ENCODE data around the gene ING5.

ING5 gene

DNA sequence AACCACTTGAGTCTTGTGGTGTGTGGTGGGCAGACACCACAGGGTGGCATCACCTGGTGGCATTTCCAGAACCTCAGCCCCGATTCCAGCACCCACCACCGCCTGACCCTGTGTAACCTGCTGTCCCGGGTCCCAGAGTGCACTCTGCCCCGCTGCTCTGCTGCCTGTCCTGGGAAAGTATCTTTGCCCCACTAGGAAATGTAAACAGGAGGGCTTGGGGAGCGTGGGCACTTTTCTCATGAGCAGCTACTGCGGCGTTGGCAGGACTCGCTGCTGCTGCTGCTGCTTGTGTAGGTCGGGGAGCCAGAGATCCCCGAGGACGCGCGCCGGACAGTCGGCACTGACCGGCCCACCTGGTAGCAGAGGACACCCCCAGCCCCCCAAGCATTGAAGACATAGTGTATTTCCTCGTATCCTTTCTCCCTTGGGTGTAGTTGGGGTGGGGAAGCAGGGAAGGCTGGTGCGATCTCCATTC, 28.6 kb upstream of the ING5 start:
- DNase-seq = no peak

DNA sequence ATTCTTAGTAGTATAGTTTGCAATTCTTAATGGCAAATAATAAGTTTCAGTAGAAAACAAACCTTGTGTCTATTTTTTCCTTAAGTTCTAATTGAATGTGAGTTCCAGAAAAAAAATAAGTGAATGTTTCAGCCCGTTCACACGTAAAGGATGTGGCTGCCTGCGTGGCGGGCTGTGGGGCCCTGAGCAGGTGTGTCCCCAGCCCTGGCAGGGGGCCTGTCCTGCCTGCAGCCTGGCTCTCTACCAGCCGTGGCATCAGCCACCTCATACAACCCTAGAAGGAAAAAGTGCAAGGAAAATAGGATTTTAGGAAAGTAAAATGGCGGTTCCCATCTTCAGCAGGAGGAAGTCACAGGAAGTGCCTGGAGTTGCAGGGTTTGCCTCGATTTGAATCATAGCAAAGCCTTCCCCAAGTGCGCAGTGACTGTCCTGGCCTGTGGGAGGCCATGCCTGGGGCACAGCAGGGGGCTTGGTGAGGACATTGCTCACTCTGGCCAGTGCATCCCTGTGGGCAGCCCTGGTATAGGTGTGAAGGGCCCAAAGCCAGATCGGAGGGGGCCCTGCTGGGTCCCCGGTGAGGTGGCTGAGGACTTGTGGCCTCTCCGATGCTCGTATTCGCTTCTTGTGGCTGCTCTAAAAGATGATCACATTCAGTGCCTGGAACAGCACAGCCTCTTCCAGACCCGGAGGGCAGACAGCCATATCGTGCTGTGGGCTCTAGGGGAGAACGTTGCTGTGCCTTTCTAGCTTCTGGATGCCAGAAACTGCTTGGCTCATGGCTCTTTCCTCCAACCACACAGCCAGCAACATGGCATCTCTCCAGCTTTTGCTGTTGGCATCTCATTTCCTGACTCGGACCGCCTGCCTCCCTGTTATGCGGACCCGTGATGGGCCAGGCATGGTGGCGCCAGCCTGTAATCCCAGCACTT, 27.8 kb upstream of the ING5 start:
- DNase-seq = no peak

DNA sequence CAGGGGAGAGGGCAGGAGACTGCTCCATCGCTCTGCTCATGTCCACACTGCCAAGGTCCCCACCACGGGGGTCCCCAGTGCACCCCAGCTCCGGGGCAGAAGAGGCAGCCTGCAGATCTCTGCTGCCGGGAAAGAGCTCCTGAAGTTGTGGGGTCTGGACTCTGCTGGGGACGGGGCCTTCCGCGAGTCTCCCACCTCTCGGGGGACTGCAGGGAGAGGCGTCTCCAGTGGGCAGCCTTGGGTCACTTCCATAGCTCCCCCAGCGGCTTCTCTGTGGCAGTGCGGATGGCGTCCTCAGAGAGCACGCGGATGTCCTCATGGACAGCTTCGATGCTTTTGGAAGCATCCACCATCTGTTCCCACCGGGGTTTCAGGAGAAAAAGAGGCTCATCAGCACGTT, 26.0 kb upstream of the ING5 start:
- DNase-seq = no peak

DNA sequence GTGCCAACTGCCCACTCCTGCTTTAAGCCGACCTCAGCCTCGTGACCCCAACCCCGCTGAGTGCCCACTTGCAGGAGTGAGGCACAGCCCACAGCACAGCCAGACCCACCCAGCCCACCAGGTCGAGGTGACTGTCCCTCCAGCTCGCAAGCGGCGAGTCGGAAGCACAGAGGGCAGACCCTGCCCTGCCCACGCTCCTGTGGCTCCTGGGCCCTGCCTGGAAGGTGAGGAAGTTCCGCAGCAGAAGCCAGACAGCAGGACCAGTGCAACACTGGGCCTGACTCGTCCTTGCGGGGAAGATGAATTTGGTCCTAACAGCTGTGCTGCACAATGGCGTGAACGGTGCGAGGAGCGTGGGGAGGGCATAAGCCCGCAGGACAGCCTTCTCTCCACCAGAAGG, 25.2 kb upstream of the ING5 start:
- DNase-seq = no peak

DNA sequence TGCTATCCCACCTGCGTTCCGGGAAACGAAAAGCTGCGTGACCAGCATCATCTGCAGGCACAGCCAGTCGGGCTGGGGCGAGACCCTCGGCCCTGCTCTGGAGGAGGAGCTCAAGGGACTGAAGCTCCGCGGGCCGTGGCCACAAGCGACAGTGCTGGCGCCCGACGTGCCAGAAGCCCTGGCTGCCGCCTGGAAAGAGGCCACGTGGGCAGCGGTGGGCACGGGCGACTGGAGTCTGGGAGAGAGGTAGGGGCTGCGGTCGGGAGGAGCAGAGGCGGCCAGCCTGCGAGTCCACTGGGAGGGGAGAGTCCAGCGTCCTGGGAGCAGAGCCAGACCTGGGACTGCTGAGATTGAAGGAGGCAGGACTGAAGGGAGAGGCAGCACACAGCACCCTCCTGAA, 24.4 kb upstream of the ING5 start:
- DNase-seq = no peak

DNA sequence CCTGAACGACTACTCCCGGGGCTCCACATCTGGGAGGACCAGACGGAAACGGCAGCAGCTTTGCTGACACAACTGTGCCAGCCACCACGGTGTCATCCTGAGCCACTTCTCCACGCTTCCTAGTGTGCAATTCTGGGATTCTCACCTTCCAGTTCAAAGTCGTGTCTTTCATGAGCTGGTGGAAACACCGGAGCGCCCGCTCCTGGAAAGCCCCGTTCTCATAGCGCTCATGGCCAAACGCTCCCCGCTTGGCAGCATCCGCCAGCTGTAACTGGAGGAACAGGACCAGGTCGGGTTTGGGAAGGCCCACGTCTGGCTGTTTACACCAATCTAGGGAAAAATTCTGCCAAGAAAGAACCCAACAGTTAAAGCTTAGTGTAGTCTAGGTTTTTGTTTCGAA, 23.5 kb upstream of the ING5 start:
- DNase-seq = no peak

DNA sequence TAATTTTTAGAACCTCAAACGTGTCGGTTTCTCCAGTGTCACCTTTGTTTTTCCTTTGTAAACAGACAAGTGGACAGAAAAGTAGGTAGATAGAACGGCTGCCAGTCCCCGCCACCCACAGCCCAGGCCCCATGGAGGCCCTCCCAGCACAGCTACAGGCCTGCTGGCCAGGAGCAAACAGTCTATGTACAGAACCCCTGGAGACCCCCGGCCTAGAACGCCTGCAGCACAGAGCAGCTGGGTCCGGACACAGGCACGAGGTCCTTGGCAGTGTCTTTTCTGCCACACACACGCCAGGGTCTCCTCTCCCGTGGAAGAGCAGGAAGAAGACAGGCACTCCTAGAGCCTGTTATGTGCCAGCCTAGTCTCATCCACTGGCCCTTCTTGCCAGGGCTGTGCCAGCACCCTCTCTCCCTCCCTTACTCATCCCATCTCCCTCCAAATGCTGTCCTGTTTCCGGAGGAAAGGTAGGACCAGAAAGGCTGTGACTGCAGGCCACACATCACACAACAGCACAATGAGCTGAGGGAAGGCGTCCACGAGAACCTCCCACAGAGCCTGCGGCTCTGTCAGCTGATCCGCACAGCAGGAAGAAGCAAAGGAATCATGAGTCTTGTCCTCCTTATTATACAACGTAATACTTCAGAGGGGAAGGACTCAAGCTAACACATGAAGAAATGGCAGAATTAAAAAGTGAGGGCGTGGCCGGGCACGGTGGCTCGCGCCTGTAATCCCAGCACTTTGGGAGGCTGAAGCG, 22.9 kb upstream of the ING5 start:
- DNase-seq = no peak

DNA sequence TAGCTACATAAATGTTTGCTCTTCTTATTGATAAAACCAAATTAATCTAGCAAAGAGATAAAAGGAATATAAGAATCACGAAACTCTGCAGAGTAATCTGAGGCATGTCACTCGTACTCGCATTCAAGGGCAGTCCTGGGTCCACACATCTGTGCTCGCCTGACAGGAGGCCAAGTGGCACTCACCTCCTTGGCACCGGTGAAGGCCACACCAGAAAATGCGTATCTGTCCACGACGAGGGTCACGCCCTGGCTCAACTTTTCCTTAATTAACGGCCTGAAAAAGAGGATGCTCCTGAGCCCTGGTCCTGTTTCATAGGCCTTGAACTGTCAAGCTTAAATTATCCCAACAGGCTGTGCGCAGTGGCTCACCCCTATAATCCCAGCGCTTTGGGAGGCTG, 21.8 kb upstream of the ING5 start:
- DNase-seq = no peak

DNA sequence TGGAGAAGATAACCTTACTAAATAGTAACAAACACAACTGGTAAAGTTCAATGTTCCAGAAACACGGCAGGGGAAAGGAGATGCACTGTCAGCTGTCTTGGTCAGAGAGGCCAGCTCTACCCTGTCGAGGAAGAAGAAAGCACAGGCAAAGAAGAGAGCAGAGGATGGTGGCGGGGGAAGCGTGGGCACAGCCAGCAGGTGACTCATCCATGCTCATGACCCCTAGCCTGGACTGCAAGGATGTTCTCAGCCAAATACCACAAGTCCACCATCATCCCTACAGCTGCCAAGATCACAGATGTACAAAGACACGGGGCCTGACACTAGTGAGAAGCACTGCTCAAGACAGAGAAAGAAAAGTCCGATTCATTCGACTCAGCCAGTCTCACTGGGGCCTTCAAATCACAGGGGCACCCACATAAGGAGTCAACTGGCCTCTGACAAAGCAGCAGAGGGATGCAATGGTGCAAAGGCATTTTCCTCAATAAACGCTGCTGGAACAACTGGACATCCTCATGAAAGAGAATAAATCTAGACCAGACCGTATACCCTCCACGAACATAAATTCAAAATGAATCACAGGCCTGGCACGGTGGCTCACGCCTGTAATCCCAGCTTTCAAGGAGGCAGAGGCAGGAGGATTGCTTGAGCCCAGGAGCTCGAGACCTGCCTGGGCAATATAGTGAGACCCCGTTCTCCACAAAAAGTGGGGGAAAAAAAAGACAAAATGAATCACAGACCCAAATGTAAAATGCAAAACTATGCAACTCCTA, 20.8 kb upstream of the ING5 start:
- DNase-seq = no peak

DNA sequence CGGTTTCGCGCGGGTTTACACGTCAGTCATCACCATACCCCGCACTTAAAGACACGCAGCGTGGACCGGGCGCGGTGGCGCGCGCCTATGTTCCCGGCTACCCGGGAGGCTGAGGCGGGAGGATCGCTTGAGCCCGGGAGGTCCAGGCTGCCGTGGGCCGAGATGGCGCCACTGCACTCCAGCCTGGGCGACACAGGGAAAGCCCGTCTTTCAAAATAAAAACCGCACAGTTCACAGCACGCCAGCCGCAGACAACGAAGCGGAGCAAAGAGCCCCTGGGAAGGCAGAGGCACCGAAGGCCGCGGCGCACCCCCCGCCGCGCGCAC, 15.6 kb upstream of the ING5 start:
- no peak for DNase-seq

DNA sequence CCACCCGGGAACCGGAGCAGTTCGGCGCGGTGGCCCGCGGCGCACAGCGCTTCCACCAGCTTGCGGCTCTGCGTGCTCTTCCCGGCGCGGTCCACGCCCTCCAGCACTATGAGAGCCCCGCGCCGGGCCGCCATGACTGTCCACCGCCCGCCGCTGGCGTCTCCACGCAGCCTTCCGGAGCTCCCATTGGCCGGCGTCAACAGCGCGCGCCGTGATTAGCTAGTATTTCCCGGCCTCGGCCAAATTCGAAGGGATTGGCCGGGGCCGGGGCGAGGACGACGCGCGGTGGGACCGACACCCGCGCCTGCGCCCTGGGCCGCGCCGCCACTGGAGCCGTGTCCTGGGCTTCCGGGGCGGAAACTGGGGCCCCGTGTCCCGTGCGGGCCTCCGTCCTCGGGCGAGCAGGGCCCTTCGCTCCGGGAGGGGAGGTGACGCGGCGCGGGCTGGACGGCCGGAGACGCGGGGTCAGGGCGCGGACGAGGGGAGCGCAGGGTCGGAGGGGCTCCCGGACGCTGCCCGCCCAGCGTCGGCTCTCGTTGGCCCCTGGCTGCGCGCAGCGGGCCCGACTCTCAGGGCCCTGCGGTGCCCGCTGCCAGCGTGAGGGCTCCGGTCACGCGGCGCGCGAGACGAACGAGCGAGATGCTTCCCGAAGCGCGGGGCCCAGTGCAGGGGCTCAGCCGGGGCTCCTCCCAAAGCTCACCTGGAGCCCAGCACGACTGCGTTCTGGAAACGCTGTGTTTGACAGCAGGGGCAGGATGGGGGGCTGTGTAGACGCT, 15.0 kb upstream of the ING5 start, which contains the start of gene DTYMK:
Gene DTYMK, minus strand, starts transcription at position 166 of the 776 bp plus-strand sequence. Its CDS starts 32 bp downstream, at position 134.
- peak; percentile 93 for DNase-seq

DNA sequence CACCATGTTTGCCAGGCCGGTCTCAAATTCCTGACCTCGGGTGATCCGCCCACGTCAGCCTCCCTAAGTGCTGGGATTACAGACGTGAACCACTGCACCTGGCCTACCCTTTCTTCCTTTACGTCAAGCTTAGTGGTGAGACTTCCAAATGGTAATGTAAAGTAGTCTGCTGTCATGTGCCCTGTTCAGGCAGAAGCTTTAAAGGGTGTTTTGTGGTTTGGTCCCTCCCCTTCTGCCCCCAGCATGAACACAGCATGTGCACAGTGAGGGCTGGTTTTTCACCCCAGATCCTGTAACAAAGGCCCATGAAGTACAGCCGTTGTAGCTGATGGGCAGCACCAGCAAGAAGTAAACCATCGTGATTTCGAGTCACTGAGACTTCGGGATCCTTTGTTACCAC, 12.5 kb upstream of the ING5 start:
- DNase-seq = no peak

DNA sequence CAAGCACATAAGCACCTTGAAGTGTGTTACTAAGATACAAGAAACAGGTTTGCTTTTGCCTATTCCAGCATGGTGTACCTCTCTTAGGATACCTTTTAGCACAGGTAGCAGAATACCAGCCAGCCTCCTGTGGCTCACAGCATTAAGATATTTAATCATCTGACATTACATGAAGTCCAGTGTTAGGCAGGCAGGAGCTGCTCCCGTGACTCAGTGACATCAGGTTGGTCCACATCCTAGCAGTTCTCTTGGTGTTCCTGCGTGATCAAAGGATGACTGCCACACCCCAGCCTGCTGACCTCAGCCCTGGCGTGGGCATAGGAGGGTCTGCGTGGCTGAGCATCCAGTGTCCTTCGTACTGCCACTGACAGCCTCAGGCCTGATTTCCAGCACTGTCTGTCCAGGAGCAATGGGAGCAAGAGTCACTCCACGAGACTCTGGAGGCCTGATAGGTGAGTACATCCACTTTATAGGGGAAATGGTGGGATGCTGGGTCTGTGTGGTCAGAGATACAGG, 11.6 kb upstream of the ING5 start:
- no peak for DNase-seq

DNA sequence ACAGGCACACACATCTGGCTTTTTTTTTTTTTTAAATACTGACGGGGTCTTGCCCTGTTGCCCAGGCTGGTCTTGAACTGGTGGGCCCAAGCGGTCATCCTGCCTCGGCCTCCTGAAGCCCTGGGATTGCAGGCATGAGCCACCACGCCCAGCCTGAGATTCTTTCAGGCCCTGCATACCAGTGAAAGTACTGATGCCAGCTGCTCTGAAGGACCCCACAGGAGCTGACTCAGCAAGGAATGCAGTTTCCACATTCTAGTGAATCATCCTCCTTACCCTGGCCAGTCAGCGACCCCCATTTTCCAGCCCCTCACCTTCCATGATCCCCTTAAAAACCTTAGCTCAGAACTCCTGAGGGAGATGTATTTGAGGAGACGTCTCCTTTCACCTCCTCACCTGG, 9.4 kb upstream of the ING5 start:
- DNase-seq = no peak

DNA sequence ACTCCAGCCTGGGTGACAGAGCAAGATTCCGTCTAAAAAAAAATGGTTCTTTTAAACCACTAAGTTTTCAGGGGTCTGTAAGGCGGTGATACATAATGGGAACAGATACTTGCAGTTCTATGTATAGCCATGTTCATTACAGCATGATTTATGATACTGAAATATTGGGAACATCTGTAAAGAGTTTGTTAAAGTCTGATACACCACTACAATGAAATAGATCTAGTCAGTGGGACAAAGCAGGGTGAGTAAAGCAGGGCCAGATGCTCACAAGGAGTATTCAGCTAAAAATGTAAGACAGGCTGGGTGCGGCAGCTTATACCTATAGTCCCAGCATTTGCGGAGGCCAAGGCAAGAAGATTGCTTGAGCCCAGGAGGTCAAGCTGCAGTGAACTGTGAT, 6.2 kb upstream of the ING5 start:
- DNase-seq = no peak

DNA sequence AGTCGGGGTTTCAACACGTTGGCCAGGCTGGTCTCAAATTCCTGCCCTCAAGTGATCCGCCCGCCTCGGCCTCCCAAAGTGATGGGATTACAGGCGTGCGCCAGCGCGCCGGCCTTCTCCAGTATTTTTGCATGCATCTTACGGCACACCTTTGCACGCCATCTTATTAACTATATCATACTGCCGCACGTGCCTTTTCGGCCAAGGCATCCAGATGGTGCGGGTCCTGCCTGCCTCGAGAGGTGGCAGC, 765 bp upstream of the ING5 start:
- DNase-seq = no peak

DNA sequence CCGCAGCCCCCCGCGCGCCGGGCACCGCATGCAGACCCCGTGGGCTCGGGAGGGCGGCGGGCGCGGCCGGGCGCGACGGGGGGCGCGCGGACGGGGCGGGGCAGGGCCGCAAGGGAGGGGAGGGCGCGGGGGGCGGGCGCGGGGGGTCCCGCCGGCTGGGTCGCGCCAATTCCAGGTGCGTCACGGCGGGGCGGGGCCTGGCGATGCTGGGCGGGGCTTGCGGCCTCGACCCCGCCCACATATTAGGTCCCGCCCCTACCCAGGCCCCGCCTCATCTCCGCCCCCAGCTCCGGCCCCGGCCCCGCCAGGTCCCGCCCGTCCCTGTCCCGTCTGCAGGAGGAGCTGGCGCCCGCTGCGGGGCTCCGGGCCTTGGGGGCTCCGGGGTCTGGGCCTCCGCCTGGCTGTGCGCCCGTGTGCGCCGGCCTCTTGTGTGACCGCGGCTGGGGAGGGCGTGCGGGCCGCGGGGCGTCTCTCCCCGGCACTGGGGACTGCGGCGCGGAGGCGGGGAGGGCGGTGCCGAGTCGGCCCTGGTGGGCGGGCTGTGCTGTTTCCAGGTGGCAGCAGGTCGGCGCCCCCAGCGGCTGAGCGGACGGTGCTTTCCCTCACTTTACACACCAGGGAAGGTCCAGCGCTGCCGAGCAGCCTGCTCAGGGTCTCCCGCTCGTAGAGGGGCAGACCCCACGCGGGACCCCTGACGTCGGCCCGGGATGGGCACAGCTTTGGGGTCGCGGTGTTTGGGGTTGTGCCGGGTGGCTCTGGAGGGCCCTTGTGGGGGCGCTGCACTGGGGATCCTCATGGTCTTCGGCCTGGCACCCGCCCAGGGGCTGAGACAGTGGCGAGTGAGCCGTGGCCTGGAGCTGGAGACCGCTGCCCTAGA, 554 bp downstream of the ING5 start:
- peak; percentile 82 for DNase-seq

DNA sequence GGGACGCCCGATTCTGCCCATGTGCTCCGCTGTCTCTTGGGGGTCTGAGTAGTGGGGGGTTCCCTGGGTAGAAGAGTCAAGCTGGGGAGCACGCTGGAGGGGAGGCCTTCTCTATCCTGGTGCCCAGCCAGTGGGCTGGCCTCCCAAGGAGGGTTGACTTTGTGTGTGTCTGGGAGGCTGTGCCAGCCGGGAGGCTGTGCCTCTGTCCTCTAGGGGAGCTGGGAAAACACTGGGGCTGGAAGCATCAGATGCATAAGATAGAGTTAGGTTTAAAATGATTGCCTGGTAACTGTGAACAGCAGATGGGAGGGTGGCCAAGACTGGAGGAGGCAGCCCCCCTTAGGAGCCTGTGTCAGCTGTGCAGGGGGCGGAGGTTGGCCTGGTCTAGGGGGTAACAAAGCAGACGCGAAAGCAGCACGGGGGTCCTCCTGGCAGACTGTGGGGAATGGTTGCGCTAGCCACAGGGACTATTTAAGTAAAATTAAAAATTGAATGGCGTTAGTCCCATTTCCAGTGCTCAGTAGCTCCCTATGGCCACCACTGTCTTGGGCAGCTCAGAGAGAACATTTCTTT, 1.3 kb downstream of the ING5 start:
- no peak for DNase-seq

DNA sequence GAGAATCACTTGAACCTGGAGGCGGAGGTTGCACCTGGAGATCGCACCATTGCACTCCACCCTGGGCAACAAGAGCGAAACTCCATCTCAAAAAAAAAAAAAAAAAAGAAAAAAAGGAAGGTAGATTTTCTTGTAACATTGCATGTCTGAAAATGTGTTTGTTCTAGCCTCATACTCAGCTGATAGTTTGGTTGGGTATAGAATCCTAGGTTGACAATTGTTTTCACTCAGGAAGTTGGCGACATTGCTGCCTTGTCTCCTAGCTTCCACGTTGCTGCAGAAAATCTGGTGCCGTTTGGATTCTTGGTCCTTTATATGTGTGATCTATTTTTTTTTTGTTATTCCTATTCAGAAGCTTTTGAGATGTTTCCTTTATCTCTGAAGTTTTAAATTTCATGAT, 4.7 kb downstream of the ING5 start:
- no peak for DNase-seq

DNA sequence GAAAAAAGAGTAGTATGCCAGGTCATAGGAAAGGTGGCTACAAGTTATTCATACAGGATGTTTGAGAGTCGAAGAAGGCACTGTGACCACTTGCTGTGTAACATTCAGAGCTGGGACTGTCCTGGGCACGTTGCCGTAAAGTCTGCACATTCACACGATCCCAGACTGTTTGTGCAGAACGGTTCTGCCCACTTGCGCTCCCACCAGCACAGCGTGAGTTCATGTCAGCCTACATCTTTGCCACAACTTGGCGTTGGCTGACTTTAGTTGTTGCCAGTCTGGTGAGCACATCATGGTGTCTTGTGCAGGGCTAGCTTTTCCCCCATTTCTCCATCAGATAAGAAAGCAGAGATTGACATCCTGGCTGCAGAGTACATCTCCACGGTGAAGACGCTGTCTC, 7.0 kb downstream of the ING5 start:
- no peak for DNase-seq

DNA sequence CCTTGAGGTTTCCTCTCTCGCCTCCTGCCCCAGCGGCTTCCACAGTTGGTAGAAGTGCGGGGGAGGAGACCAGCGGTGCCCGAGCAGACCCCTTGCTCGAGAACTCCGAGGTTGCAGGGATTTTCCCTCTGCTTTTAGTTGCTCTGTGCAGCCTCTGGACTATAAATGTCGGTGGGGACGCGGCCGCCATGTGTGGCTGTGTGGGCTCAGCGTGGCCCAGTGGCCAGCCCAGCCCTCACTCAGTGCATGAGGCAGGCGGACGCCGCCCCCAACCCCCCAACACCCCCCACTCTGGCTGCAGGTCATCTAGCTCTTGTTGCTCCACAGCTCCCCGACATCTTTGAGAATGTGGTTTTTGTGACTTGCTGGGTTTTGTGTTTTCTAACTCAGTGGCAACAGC, 17.3 kb downstream of the ING5 start:
- no peak for DNase-seq
